Hematopoietic multipotent progenitor cell treated with erythropoietin and hydrocortisone succinate and interleukin-3 and kit ligand, for 6 days (in vitro differentiated cells): ENCODE results near the gene STT3B.

Experiments
- DNase-seq: peaks from one replicate; pipeline ENCODE4 v3.0.0-alpha.2; 2015

STT3B gene

GRCh38 chr3:31522152-31522551 is 10.6 kb upstream of the STT3B start:
- DNase-seq = peak; percentile 73

GRCh38 chr3:31523543-31523942 is 9.2 kb upstream of the STT3B start:
- peak; percentile 51 for DNase-seq

GRCh38 chr3:31525532-31525931 is 7.2 kb upstream of the STT3B start:
- no peak for DNase-seq

GRCh38 chr3:31529421-31529820 is 3.3 kb upstream of the STT3B start:
- no peak for DNase-seq

GRCh38 chr3:31530039-31530959 is 2.4 kb upstream of the STT3B start:
- peak; percentile 58 for DNase-seq

- DNase-seq = no peak
Measured at GRCh38 chr3:31530960-31531335, 1.8 kb upstream of the STT3B start.

- DNase-seq = peak; percentile 62
Measured at GRCh38 chr3:31531452-31531991, 1.2 kb upstream of the STT3B start.

- DNase-seq = peak; percentile 100
Measured at GRCh38 chr3:31531992-31532586, 636 bp upstream of the STT3B start.

GRCh38 chr3:31533169-31534064 is 692 bp downstream of the STT3B start:
- peak; percentile 55 for DNase-seq

GRCh38 chr3:31534065-31534425 is 1.3 kb downstream of the STT3B start:
- peak; percentile 75 for DNase-seq

GRCh38 chr3:31536497-31536896 is 3.8 kb downstream of the STT3B start:
- peak; percentile 55 for DNase-seq

GRCh38 chr3:31538801-31539200 is 6.1 kb downstream of the STT3B start:
- DNase-seq = no peak

- no peak for DNase-seq
Measured at GRCh38 chr3:31539275-31539674, 6.5 kb downstream of the STT3B start.

GRCh38 chr3:31541089-31541488 is 8.4 kb downstream of the STT3B start:
- no peak for DNase-seq

GRCh38 chr3:31542246-31542645 is 9.5 kb downstream of the STT3B start:
- no peak for DNase-seq

- no peak for DNase-seq
Measured at GRCh38 chr3:31543375-31543774, 10.7 kb downstream of the STT3B start.

GRCh38 chr3:31544634-31545033 is 11.9 kb downstream of the STT3B start:
- DNase-seq = no peak

GRCh38 chr3:31546162-31546561 is 13.4 kb downstream of the STT3B start:
- no peak for DNase-seq

GRCh38 chr3:31546725-31547124 is 14.0 kb downstream of the STT3B start:
- DNase-seq = no peak

- DNase-seq = peak; percentile 72
Measured at GRCh38 chr3:31550452-31551251, 17.9 kb downstream of the STT3B start.

GRCh38 chr3:31551646-31552045 is 18.9 kb downstream of the STT3B start:
- peak; percentile 70 for DNase-seq

- no peak for DNase-seq
Measured at GRCh38 chr3:31552103-31552502, 19.4 kb downstream of the STT3B start.
